ENCODE data around the gene OPCML.

The OPCML gene

GRCh38 chr11:133163463-133164419, 368.6 kb downstream of the OPCML start:
- peak; percentile 60 for DNase-seq

- no peak for DNase-seq
Observed at GRCh38 chr11:133162227-133162626, 370.1 kb downstream of the OPCML start.

- DNase-seq = no peak
Observed at GRCh38 chr11:133160754-133161153, 371.5 kb downstream of the OPCML start.

GRCh38 chr11:133156986-133157745, 375.1 kb downstream of the OPCML start:
- DNase-seq = no peak

- DNase-seq = no peak
Observed at GRCh38 chr11:133154781-133155180, 377.5 kb downstream of the OPCML start.

- no peak for DNase-seq
Observed at GRCh38 chr11:133154076-133154475, 378.2 kb downstream of the OPCML start.

GRCh38 chr11:133153031-133153430, 379.3 kb downstream of the OPCML start:
- DNase-seq = no peak

GRCh38 chr11:133149698-133150097, 382.6 kb downstream of the OPCML start:
- no peak for DNase-seq

GRCh38 chr11:133147625-133148024, 384.7 kb downstream of the OPCML start:
- no peak for DNase-seq

- DNase-seq = no peak
Observed at GRCh38 chr11:133146697-133147306, 385.5 kb downstream of the OPCML start.

- no peak for DNase-seq
Observed at GRCh38 chr11:133137939-133138338, 394.4 kb downstream of the OPCML start.

- DNase-seq = no peak
Observed at GRCh38 chr11:133137270-133137669, 395.0 kb downstream of the OPCML start.

- no peak for DNase-seq
Observed at GRCh38 chr11:133136376-133136775, 395.9 kb downstream of the OPCML start.

GRCh38 chr11:133134314-133135173, 397.8 kb downstream of the OPCML start:
- peak; percentile 61 for DNase-seq

GRCh38 chr11:133133606-133134005, 398.7 kb downstream of the OPCML start:
- DNase-seq = no peak

- no peak for DNase-seq
Observed at GRCh38 chr11:133133050-133133449, 399.3 kb downstream of the OPCML start.

GRCh38 chr11:133127741-133128140, 404.6 kb downstream of the OPCML start:
- DNase-seq = no peak

GRCh38 chr11:133123796-133124195, 408.5 kb downstream of the OPCML start:
- no peak for DNase-seq

GRCh38 chr11:133123366-133123765, 408.9 kb downstream of the OPCML start:
- DNase-seq = no peak

- DNase-seq = no peak
Observed at GRCh38 chr11:133122256-133122655, 410.0 kb downstream of the OPCML start.

GRCh38 chr11:133118563-133119268, 413.6 kb downstream of the OPCML start:
- no peak for DNase-seq

GRCh38 chr11:133115099-133115498, 417.2 kb downstream of the OPCML start:
- peak; percentile 22 for DNase-seq
